HL-60/S4 (cell line): ENCODE data around the gene CLIP3.
"Not testable (repeated sequence)": the region's sequence is repeated elsewhere in the genome, so short reads cannot be mapped to it uniquely, and the experiment has no call there.

Source experiments
- in situ Hi-C: fragments of 300-500 bp; cut with MboI; formaldehyde crosslinking; loops from 2 replicates; pipeline ENCODE4 v1.14.3; 2022; ENCODE audit warnings: low sequenced_read_pairs

Gene CLIP3

GRCh38 chr19:36032251-36033104 lies at the start of gene CLIP3:
TSS of gene CLIP3 (minus strand) at chr19:36032873. CDS start at chr19:36032357, 516 bp downstream.
- in situ Hi-C loops = no loop called here

- in situ Hi-C loops = no loop called here
These were observed 49.2 kb upstream of the CLIP3 start for GRCh38 chr19:36081894-36082293.

GRCh38 chr19:36081385-36081784 lies 48.7 kb upstream of the CLIP3 start:
- in situ Hi-C loops = no loop called here

- in situ Hi-C loops = no loop called here
These were observed 46.8 kb upstream of the CLIP3 start for GRCh38 chr19:36079389-36079945.

GRCh38 chr19:36073121-36073876 lies 40.6 kb upstream of the CLIP3 start:
- in situ Hi-C loops = no loop called here

- in situ Hi-C loops = no loop called here
These were observed 39.4 kb upstream of the CLIP3 start for GRCh38 chr19:36072081-36072480.

- in situ Hi-C loops = not testable (repeated sequence)
These were observed 36.3 kb upstream of the CLIP3 start for GRCh38 chr19:36068810-36069499.

- in situ Hi-C loops = no loop called here
These were observed 35.0 kb upstream of the CLIP3 start for GRCh38 chr19:36067681-36068080.

- in situ Hi-C loops = no loop called here
These were observed 32.2 kb upstream of the CLIP3 start for GRCh38 chr19:36064826-36065225.

GRCh38 chr19:36061367-36061766 lies 28.7 kb upstream of the CLIP3 start:
- in situ Hi-C loops = no loop called here

GRCh38 chr19:36060430-36060829 lies 27.8 kb upstream of the CLIP3 start:
- in situ Hi-C loops = no loop called here

GRCh38 chr19:36059180-36059910 lies 26.7 kb upstream of the CLIP3 start:
- in situ Hi-C loops = no loop called here

- in situ Hi-C loops = no loop called here
These were observed 26.0 kb upstream of the CLIP3 start for GRCh38 chr19:36058481-36059179.

GRCh38 chr19:36054733-36055686 lies 22.3 kb upstream of the CLIP3 start, which contains the start of gene WDR62:
TSS of gene WDR62 (plus strand) at chr19:36054897. CDS start at chr19:36054972, 75 bp downstream.
- in situ Hi-C loops = no loop called here

- in situ Hi-C loops = no loop called here
These were observed 21.6 kb upstream of the CLIP3 start, which contains the start of gene THAP8 for GRCh38 chr19:36054119-36054732. TSS of gene THAP8 (minus strand) at chr19:36054285. CDS start at chr19:36054217, 68 bp downstream.

- in situ Hi-C loops = no loop called here
These were observed 19.0 kb upstream of the CLIP3 start for GRCh38 chr19:36051637-36052036.

- in situ Hi-C loops = no loop called here
These were observed 18.6 kb upstream of the CLIP3 start for GRCh38 chr19:36051236-36051635.

- in situ Hi-C loops = no loop called here
These were observed 16.5 kb upstream of the CLIP3 start for GRCh38 chr19:36049080-36049698.
